Body of pancreas (tissue), 4 donors: ENCODE data around the gene C8G. TPM values are rescaled to one million over a fixed set of nuclear protein-coding genes. Genes with fewer than 3 reads are reported as not detected.

Experiments
- ATAC-seq: fragments of 150-250 bp; one replicate; pipeline ENCODE4 v1.9.1; 2016
- DNase-seq, 4 donors: peaks; one replicate each; pipeline ENCODE4 v3.0.0-alpha.2; 2019
- H3K27ac ChIP-seq, 4 donors: fragments of 200-600 bp; sonication (generic); 1 replicate in 3 of 4; 2 replicates in 1 of 4; pipeline versions ENCODE4 v1.5.1 to v1.6.1; 2016 to 2019; ENCODE audit warnings: mild to moderate bottlenecking in 1 of 4, mixed read lengths in 1 of 4, moderate library complexity in 1 of 4
- H3K27me3 ChIP-seq, 2 donors: fragments of 200-600 bp; sonication (generic); one replicate each; pipeline ENCODE4 v1.6.0; 2016; ENCODE audit warnings: mild to moderate bottlenecking in 1 of 2
- H3K36me3 ChIP-seq, 2 donors: fragments of 200-600 bp; sonication (generic); replicated peaks in 1 of 2; 2 replicates each; pipeline ENCODE4 v1.5.1; 2016; ENCODE audit warnings: low read depth in 2 of 2; ENCODE audit not compliant: insufficient read depth in 1 of 2
- H3K4me1 ChIP-seq: fragments of 200-600 bp; sonication (generic); one replicate; pipeline ENCODE4 v1.6.0; 2016
- H3K4me3 ChIP-seq, 2 donors: fragments of 200-600 bp; sonication (generic); 1 replicate in 1 of 2; 2 replicates in 1 of 2; pipeline ENCODE4 v1.5.1; 2016 to 2019
- H3K9me3 ChIP-seq, 3 donors: fragments of 200-600 bp; sonication (generic); 1 replicate in 2 of 3; 2 replicates in 1 of 3; pipeline ENCODE4 v1.5.1; 2016
- POLR2A ChIP-seq, 3 donors: fragments of 450-650 bp; IDR thresholded peaks; one replicate each; pipeline ENCODE4 v1.6.1; 2016; ENCODE audit warnings: antibody characterized with exemption in 3 of 3, mild to moderate bottlenecking in 2 of 3
- WGBS, 2 donors: methylation state at CpG; one replicate each; pipeline ENCODE4 v1.1.5; 2017; 5-methylcytosine and 5-hydroxymethylcytosine counted together
- intact Hi-C: fragments of 100-400 bp; cut with DNase I; formaldehyde crosslinking; loops from one replicate; pipeline ENCODE4 v1.15.1; 2023
- total RNA-seq, 2 donors: library from RNA; depleted of rRNA; stranded (reverse); fragments of >200 nt; gene quantifications; one replicate each; pipeline ENCODE4 v1.1.0, GENCODE V29; 2016
- TF ChIP-seq, protein P1 (sequence below), 7 experiments: fragments of 450-650 bp in 4 of 7; fragments of 200-600 bp in 3 of 7; sonication (generic) in 3 of 7; IDR thresholded peaks; one replicate each; pipeline ENCODE4 v1.5.1; 2016 to 2019; ENCODE audit warnings: antibody characterized with exemption in 7 of 7

C8G gene
- total RNA-seq, 2 donors from 2014 or later = not detected

DNA sequence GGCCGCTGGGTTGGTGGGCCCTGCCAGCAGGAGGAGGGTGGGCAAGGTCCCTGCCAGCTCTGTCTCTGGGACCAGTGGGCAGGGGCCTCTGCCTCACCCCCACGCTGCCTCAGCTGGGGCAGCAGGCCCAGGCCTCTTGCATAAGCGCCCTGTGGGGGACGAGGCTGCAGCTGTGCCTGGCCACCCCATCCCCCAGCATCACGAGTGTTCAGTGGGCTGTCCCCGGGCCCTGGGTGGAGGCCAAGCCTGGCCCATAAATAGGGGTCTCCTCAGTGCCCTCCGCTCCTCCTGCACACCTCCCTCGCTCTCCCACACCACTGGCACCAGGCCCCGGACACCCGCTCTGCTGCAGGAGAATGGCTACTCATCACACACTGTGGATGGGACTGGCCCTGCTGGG, 32.2 kb downstream of the C8G start, which contains the start of gene PTGDS:
Gene PTGDS, plus strand, starts transcription at position 282 of the 400 bp plus-strand sequence. Its CDS starts 75 bp downstream, at position 357.
- no peaks in the 10 kb centered on the region for H3K36me3 ChIP-seq
- ATAC-seq = no peak
- H3K4me3 ChIP-seq = no peak within 1 kb of the TSS
- H3K27me3 ChIP-seq = no peaks in the 10 kb centered on the region
- peak within 1 kb of the TSS in 1 of 4 donors; percentile 38 for H3K27ac ChIP-seq
- intact Hi-C loops = no loop called here
- peaks cover 6% of the 10 kb centered on the region for H3K4me1 ChIP-seq
- WGBS, 2 donors = 72% methylated on average over 9 of the region's 10 CpGs; no CpG with 5 or more reads in 1 of the 2 donors
- no peak for TF ChIP-seq POLR2A (IDR thresholded peaks at IDR 0.05)
- TF ChIP-seq, protein P1, sequence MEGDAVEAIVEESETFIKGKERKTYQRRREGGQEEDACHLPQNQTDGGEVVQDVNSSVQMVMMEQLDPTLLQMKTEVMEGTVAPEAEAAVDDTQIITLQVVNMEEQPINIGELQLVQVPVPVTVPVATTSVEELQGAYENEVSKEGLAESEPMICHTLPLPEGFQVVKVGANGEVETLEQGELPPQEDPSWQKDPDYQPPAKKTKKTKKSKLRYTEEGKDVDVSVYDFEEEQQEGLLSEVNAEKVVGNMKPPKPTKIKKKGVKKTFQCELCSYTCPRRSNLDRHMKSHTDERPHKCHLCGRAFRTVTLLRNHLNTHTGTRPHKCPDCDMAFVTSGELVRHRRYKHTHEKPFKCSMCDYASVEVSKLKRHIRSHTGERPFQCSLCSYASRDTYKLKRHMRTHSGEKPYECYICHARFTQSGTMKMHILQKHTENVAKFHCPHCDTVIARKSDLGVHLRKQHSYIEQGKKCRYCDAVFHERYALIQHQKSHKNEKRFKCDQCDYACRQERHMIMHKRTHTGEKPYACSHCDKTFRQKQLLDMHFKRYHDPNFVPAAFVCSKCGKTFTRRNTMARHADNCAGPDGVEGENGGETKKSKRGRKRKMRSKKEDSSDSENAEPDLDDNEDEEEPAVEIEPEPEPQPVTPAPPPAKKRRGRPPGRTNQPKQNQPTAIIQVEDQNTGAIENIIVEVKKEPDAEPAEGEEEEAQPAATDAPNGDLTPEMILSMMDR (IDR thresholded peaks at IDR 0.05) = no peak
- no peak for DNase-seq
- H3K9me3 ChIP-seq = no peaks in the 10 kb centered on the region

GRCh38 chr9:136977649-136978072, 32.6 kb downstream of the C8G start:
- intact Hi-C loops = no loop called here
- H3K27ac ChIP-seq = peak overlapping the region in 1 of 4 donors; percentile 38
- peaks cover 6% of the 10 kb centered on the region for H3K4me1 ChIP-seq
- no peak for TF ChIP-seq POLR2A (IDR thresholded peaks at IDR 0.05)
- TF ChIP-seq, protein P1 (IDR thresholded peaks at IDR 0.05) = no peak
- H3K36me3 ChIP-seq = no peaks in the 10 kb centered on the region
- no peaks in the 10 kb centered on the region for H3K9me3 ChIP-seq
- 18 to 87% methylated on average over 3 to 29 of the region's 33 CpGs for WGBS, 2 donors
- ATAC-seq (no peak), DNase-seq (no peak)
- H3K27me3 ChIP-seq = no peaks in the 10 kb centered on the region
- no peak overlapping the region for H3K4me3 ChIP-seq

DNA sequence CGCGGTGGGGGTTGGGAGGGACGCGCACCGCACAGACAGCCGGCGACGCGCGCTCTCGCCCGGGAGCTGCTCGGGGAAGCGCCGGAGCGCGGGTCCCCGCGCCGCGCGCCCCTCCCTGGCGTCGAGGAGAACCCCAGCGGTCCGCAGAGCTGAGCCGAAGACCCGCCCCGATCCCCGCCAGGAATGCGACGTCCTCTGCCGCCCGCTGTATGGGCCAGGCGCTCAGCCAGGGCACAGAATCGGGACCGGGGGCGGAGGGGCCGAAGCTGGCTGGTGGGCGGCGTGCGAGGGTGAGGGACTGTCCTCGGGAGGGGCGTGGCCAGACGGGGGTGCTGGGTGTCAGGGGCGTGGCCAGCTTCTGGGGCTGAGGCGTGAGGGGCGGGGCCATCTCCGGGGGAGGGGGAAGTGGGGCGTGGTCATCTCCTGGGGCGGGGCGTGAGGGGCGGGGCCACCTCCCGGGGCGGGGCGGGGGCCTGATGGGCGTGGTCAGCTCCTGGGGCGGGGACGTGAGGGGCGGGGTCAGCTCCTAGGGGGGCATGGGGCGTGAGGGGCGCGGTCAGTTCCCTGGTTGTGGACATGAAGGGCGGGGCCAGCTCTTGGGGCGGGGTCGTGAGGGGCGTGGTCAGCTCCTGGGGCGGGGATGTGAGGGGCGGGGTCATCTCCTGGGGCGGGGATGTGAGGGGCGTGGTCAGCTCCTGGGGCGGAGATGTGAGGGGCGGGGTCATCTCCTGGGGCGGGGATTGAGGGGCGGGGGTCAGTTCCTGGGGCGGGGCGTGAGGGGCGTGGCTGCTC, 33.2 kb downstream of the C8G start:
- Histone ChIP-seq H3K9me3 (no peaks in the 10 kb centered on the region), H3K4me3 (no peak overlapping the region), H3K36me3 (no peaks in the 10 kb centered on the region), H3K27ac (peak overlapping the region in 1 of 4 donors; percentile 38), H3K27me3 (no peaks in the 10 kb centered on the region), H3K4me1 (peaks cover 6% of the 10 kb centered on the region)
- WGBS, 2 donors = 3% methylated on average over 43 of the region's 78 CpGs; no CpG with 5 or more reads in 1 of the 2 donors
- ATAC-seq (peak; percentile 46), DNase-seq (peak; percentile 56 to 68 (median 62))
- intact Hi-C loops = no loop called here
- no peak for TF ChIP-seq POLR2A (IDR thresholded peaks at IDR 0.05)
- TF ChIP-seq, protein P1 (IDR thresholded peaks at IDR 0.05) = no peak

DNA sequence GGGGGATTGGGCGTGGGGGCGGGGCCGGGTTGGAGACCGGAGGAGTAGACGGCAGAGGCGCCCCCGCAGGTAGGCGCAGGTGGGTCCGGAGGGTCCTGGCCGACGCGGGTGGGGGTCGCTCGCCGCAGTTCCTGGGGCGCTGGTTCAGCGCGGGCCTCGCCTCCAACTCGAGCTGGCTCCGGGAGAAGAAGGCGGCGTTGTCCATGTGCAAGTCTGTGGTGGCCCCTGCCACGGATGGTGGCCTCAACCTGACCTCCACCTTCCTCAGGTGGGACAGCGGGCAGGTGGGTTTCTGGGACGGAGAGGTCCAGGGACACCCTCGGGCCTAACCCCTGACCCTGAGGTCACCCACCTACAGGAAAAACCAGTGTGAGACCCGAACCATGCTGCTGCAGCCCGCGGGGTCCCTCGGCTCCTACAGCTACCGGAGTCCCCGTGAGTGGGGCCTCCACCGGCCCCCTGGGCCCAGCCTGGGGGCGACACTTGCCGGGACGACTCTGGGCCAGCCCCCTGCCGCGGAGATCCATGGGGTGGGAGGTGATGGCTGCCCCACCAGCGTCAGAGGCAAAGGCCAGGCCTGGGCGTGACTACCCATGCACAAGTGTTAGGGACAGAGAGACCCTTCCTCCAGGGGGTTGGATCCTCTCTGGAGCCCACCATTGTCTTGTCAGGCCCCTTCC, 34.0 kb downstream of the C8G start:
- DNase-seq = no peak
- Histone ChIP-seq H3K9me3 (no peaks in the 10 kb centered on the region), H3K4me3 (no peak overlapping the region), H3K36me3 (no peaks in the 10 kb centered on the region), H3K27ac (no peak overlapping the region), H3K27me3 (no peaks in the 10 kb centered on the region), H3K4me1 (peaks cover 6% of the 10 kb centered on the region)
- TF ChIP-seq, protein P1 (IDR thresholded peaks at IDR 0.05) = no peak
- TF ChIP-seq POLR2A (IDR thresholded peaks at IDR 0.05) = no peak
- no peak for ATAC-seq
- 44 to 54% methylated on average over 19 to 26 of the region's 41 CpGs for WGBS, 2 donors
- intact Hi-C loops = no loop called here
